HG02885 (cell line): ENCODE results near the gene PMFBP1.

Experiments used
- ATAC-seq: cut with Tn5 transposase; IDR thresholded peaks from one replicate; pipeline ENCODE4 v1.9.1; 2021; ENCODE audit warnings: mild to moderate bottlenecking; ENCODE audit not compliant: unreplicated experiment, poor library complexity

The PMFBP1 gene

GRCh38 chr16:72134507-72134906, 37.4 kb downstream of the PMFBP1 start:
- no peak for ATAC-seq

DNA sequence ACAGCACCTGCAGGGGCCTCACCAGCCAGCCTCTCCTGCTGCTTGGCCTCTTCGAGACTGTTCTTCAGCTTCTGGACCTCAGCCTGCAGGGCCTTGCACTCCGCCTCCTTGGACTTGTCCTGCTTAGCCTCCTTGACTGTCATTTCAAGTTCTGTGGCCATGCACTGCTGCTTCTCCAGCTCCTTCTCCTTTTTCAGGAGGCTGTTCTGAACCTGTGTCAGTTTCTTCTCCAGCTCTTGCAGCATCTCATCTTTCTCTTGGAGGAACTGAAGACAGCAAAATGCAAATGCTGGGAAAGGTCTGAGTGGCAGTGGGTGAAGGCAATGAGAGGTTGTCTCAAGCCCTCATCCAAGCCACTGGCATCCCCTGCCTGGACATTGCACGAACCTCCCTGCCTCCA, 39.2 kb downstream of the PMFBP1 start:
- no peak for ATAC-seq

- ATAC-seq, result no peak
Measured at GRCh38 chr16:72131036-72131435, 40.9 kb downstream of the PMFBP1 start.

- ATAC-seq, result no peak
Measured at GRCh38 chr16:72129976-72130656, 41.8 kb downstream of the PMFBP1 start.

- no peak for ATAC-seq
Measured at GRCh38 chr16:72128701-72129100, 43.3 kb downstream of the PMFBP1 start.

- no peak for ATAC-seq
Measured at GRCh38 chr16:72126429-72126765, 45.6 kb downstream of the PMFBP1 start.

- ATAC-seq, result peak; percentile 73
Measured at GRCh38 chr16:72125635-72126428, 46.1 kb downstream of the PMFBP1 start.

GRCh38 chr16:72124761-72125634, 47.0 kb downstream of the PMFBP1 start:
- no peak for ATAC-seq

- ATAC-seq, result no peak
Measured at GRCh38 chr16:72124148-72124547, 47.8 kb downstream of the PMFBP1 start.

- no peak for ATAC-seq
Measured at GRCh38 chr16:72123426-72123825, 48.5 kb downstream of the PMFBP1 start.

- ATAC-seq, result no peak
Measured at GRCh38 chr16:72122916-72123315, 49.0 kb downstream of the PMFBP1 start.

DNA sequence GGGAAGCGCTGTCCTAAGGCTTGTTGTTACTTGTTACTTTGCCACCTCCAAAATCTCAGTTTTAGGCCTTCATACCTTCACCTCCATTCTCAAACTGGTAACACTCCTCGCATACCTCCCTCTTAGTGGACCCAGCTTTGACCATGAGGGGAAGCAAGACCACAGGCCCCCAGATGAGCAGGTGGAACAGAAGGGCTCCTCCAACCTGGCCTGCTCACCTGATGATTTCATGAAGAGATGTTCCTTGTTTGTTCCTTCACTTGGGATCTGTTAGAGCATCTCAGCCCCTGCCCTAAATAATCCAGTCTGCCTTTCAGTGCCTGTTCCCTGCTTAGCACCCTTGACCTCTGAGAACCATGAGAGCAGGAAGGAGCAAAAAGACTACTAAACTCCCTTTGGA, 49.6 kb downstream of the PMFBP1 start:
- no peak for ATAC-seq

DNA sequence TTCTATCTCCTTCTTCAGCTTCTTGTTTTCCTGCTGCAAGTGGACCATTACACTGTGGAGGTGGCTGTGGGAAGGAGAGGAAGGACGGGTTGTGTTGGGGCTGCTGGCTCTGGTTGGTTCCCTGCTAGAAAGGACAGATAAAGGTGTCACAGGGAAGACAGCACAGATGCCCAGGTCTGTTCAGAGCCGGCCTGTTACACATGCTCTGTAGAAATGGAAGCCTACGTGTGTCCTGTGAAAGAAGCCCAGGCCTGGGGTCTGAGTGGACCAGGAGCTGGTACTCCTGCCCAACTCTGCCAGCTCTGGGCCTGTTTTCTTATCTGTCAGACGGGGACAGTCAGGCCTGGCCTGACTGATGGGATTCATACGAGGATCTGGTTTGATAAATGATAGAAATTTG, 51.9 kb downstream of the PMFBP1 start:
- no peak for ATAC-seq

- no peak for ATAC-seq
Measured at GRCh38 chr16:72113616-72113945, 58.4 kb downstream of the PMFBP1 start.

DNA sequence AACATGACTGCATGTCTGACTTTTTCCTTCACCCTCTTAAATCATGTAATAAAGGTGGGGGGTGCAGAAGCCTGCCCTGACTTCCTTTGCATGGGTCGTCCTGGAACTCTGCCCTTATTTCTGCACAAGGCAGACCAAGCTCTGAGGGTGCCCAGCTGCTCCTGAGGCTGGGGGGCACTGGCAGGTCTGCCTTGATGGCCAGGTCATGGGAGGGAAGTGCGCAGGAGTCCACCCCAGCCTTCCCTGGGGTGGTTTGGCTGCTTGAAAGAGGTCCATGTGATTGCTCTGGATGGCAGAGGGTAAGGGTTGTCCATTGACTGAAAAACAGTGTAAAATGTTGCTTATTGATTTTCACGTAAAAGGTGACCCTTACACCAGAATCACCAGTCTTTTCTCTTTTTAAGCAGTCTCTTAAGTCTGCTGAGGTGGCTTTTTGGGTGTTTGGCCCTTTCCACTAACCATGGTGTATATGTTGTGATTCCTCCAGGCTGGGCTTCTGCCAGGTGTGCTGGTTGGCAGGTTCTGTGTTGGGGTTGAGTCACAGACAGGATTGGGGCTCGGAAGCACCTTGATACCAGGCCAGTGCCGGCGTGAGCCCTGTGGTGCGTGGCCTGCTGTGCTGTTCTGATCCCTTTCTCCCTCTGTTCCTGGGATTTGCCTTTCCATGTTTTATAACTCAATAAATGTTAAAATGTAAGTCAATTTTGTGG, 58.9 kb downstream of the PMFBP1 start:
- no peak for ATAC-seq

- ATAC-seq, result no peak
Measured at GRCh38 chr16:72112452-72112792, 59.5 kb downstream of the PMFBP1 start.

GRCh38 chr16:72111657-72112451, 60.1 kb downstream of the PMFBP1 start:
- no peak for ATAC-seq

DNA sequence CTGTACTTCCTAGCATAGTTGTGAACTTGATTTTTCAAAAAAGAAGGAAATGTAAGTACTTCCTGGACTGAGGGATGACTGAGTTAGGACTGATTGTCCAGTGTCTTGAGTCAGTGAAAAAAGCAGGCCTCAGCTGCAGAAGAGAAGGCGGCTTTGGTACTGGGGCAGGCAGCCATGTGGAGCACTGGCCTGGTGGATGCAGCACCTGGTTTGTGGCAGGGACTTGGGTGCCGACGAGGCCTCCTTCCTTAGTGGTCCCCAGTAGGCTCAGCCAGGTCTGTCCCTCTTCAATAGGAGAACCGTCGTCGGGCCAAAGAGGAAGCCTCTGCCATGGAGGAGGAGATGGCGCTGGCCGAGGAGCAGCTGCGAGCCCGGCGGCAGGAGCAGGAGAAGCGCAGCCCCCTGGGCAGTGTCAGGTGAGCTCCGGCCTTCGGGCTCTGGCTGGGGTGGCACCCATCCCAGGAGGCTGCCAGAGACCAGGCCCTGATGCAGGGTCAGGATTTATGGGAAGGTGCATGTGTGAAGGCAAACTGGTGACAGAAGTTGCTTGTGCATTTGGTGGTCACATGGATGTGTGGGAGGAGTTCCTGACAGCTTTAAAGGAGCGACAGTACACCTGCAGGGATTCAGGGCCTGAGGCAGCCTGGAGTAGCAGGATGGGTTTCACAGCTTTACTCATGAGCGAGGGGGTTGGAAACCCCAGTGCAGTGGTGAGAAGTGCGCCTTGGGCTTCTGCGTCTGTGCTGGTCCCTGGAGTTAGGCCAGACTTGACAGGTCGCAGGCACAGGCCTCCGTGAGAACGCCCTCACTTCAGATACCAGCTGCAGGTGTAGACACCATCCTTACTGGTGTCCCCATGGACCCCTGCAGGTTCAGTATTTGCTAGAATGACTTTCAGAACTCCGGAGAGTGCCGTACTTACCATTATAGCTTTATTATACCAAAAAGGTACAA, 61.0 kb downstream of the PMFBP1 start:
- no peak for ATAC-seq
